ENCODE results near the gene TRIM37. TPM values are rescaled to one million over a fixed set of nuclear protein-coding genes. Genes with fewer than 3 reads are reported as not detected.
A peak's percentile ranks its signal among the peaks of the same experiment; 100 is the strongest.
"Not testable (repeated sequence)": the region's sequence is repeated elsewhere in the genome, so short reads cannot be mapped to it uniquely, and the experiment has no call there.

TRIM37 gene
- total and polyA plus RNA-seq, 7 experiments from 2014 or later, result 6.7 to 25.2 (median 18.3) TPM

- H3K36me3 Mint-ChIP-seq, result peaks cover 0 to 7% (median 5%) of the 10 kb centered on the region in 5 donors
- no peaks in the 10 kb centered on the region for H3K27me3 Mint-ChIP-seq
- no peak overlapping the region for H3K27ac ChIP-seq (ENCODE audit: low read depth, low read length)
- H3K9me3 ChIP-seq (ENCODE audit: control insufficient read depth in 2 of 3, low read length in 3 of 3), result no peaks in the 10 kb centered on the region
- H3K4me1 ChIP-seq (ENCODE audit: control insufficient read depth in 2 of 2, insufficient read depth in 2 of 2, low read length in 2 of 2), result no peaks in the 10 kb centered on the region
- ChIA-PET CTCF (no interaction called here), POLR2A (no interaction called here)
- H3K27me3 ChIP-seq (ENCODE audit: control insufficient read depth in 2 of 2, insufficient read depth in 2 of 2, low read length in 2 of 2), result no peaks in the 10 kb centered on the region
- no peak for ATAC-seq
- H3K4me3 ChIP-seq (ENCODE audit: low read length), result no peak overlapping the region
- DNase-seq, result no peak
- H3K9me3 Mint-ChIP-seq, result no peaks in the 10 kb centered on the region
- H3K27ac Mint-ChIP-seq, result peak overlapping the region in 1 of 9 donors; percentile 71
- H3K4me3 Mint-ChIP-seq, result no peak overlapping the region
- intact Hi-C loops (cut with micrococcal nuclease), result no loop called here
- H3K4me1 Mint-ChIP-seq, result peaks cover 5 to 12% (median 8%) of the 10 kb centered on the region in 7 donors
- H3K36me3 ChIP-seq (ENCODE audit: control insufficient read depth in 2 of 3, insufficient read depth in 3 of 3, low read length in 3 of 3), result no peaks in the 10 kb centered on the region
These were observed 33.3 kb upstream of the TRIM37 start for GRCh38 chr17:59139939-59140338.

- H3K36me3 ChIP-seq (ENCODE audit: control insufficient read depth in 2 of 3, insufficient read depth in 3 of 3, low read length in 3 of 3); H3K4me3 Mint-ChIP-seq; H3K9me3 Mint-ChIP-seq; POLR2A ChIA-PET; H3K36me3 Mint-ChIP-seq; H3K27ac ChIP-seq (ENCODE audit: low read depth, low read length); H3K27me3 Mint-ChIP-seq; H3K27me3 ChIP-seq (ENCODE audit: control insufficient read depth in 2 of 2, insufficient read depth in 2 of 2, low read length in 2 of 2); H3K9me3 ChIP-seq (ENCODE audit: control insufficient read depth in 2 of 3, low read length in 3 of 3); H3K4me1 ChIP-seq (ENCODE audit: control insufficient read depth in 2 of 2, insufficient read depth in 2 of 2, low read length in 2 of 2); ATAC-seq; H3K4me3 ChIP-seq (ENCODE audit: low read length); DNase-seq; CTCF ChIA-PET; intact Hi-C loops (cut with micrococcal nuclease): not testable (repeated sequence)
- Mint-ChIP-seq H3K4me1 (peaks cover 0 to 15% (median 8%) of the 10 kb centered on the region in 7 donors), H3K27ac (peak overlapping the region in 1 of 9 donors; percentile 14)
These were observed 31.7 kb upstream of the TRIM37 start for GRCh38 chr17:59138339-59138738.

GRCh38 chr17:59131131-59131530 lies 24.5 kb upstream of the TRIM37 start:
- no peak for DNase-seq
- Mint-ChIP-seq H3K4me1 (peaks cover 0 to 14% (median 5%) of the 10 kb centered on the region in 7 donors), H3K4me3 (no peak overlapping the region), H3K27ac (no peak overlapping the region), H3K9me3 (no peaks in the 10 kb centered on the region), H3K36me3 (peaks cover 0 to 20% (median 8%) of the 10 kb centered on the region in 5 donors), H3K27me3 (no peaks in the 10 kb centered on the region)
- peaks cover 0 to 5% (median 0%) of the 10 kb centered on the region in 3 experiments for H3K36me3 ChIP-seq (ENCODE audit: control insufficient read depth in 2 of 3, insufficient read depth in 3 of 3, low read length in 3 of 3)
- no peaks in the 10 kb centered on the region for H3K9me3 ChIP-seq (ENCODE audit: control insufficient read depth in 2 of 3, low read length in 3 of 3)
- CTCF ChIA-PET, result no interaction called here
- H3K4me1 ChIP-seq (ENCODE audit: control insufficient read depth in 2 of 2, insufficient read depth in 2 of 2, low read length in 2 of 2), result no peaks in the 10 kb centered on the region
- H3K27me3 ChIP-seq (ENCODE audit: control insufficient read depth in 2 of 2, insufficient read depth in 2 of 2, low read length in 2 of 2), result no peaks in the 10 kb centered on the region
- intact Hi-C loops (cut with micrococcal nuclease), result no loop called here
- POLR2A ChIA-PET, result no interaction called here
- ATAC-seq, result no peak
- H3K4me3 ChIP-seq (ENCODE audit: low read length), result no peak overlapping the region
- H3K27ac ChIP-seq (ENCODE audit: low read depth, low read length), result no peak overlapping the region

- CTCF ChIA-PET, result interaction anchor here (0.6 kb wide), 1 partner anchor 1240 kb away, joined by 4 read pairs; no protein-coding TSS in a partner anchor
- Histone ChIP-seq H3K27ac (ENCODE audit: low read depth, low read length) (no peak overlapping the region), H3K4me1 (ENCODE audit: control insufficient read depth in 2 of 2, insufficient read depth in 2 of 2, low read length in 2 of 2) (no peaks in the 10 kb centered on the region), H3K4me3 (ENCODE audit: low read length) (no peak overlapping the region), H3K36me3 (ENCODE audit: control insufficient read depth in 2 of 3, insufficient read depth in 3 of 3, low read length in 3 of 3) (peaks cover 0 to 5% (median 0%) of the 10 kb centered on the region in 3 experiments), H3K27me3 (ENCODE audit: control insufficient read depth in 2 of 2, insufficient read depth in 2 of 2, low read length in 2 of 2) (no peaks in the 10 kb centered on the region), H3K9me3 (ENCODE audit: control insufficient read depth in 2 of 3, low read length in 3 of 3) (no peaks in the 10 kb centered on the region)
- POLR2A ChIA-PET, result interaction anchor here (0.6 kb wide), 2 partner anchors 77 to 843 kb away, joined by 4 to 11 read pairs; no protein-coding TSS in a partner anchor
- Mint-ChIP-seq H3K9me3 (no peaks in the 10 kb centered on the region), H3K27me3 (no peaks in the 10 kb centered on the region), H3K4me3 (no peak overlapping the region), H3K4me1 (peaks cover 0 to 14% (median 5%) of the 10 kb centered on the region in 7 donors), H3K27ac (no peak overlapping the region), H3K36me3 (peaks cover 0 to 20% (median 8%) of the 10 kb centered on the region in 5 donors)
- DNase-seq (no peak), ATAC-seq (no peak)
- intact Hi-C loops (cut with micrococcal nuclease), result no loop called here
These were observed 23.1 kb upstream of the TRIM37 start for GRCh38 chr17:59129814-59130213.

- ChIA-PET CTCF (no interaction called here), POLR2A (no interaction called here)
- Histone ChIP-seq H3K9me3 (ENCODE audit: control insufficient read depth in 2 of 3, low read length in 3 of 3) (no peaks in the 10 kb centered on the region), H3K27ac (ENCODE audit: low read depth, low read length) (no peak overlapping the region), H3K4me3 (ENCODE audit: low read length) (no peak overlapping the region), H3K36me3 (ENCODE audit: control insufficient read depth in 2 of 3, insufficient read depth in 3 of 3, low read length in 3 of 3) (peaks cover 0 to 5% (median 0%) of the 10 kb centered on the region in 3 experiments), H3K4me1 (ENCODE audit: control insufficient read depth in 2 of 2, insufficient read depth in 2 of 2, low read length in 2 of 2) (no peaks in the 10 kb centered on the region), H3K27me3 (ENCODE audit: control insufficient read depth in 2 of 2, insufficient read depth in 2 of 2, low read length in 2 of 2) (no peaks in the 10 kb centered on the region)
- Mint-ChIP-seq H3K27me3 (no peaks in the 10 kb centered on the region), H3K36me3 (peaks cover 0 to 28% (median 15%) of the 10 kb centered on the region in 5 donors), H3K4me3 (no peak overlapping the region), H3K4me1 (peaks cover 0 to 9% (median 0%) of the 10 kb centered on the region in 7 donors), H3K9me3 (no peaks in the 10 kb centered on the region), H3K27ac (no peak overlapping the region)
- ATAC-seq (no peak), DNase-seq (no peak)
- intact Hi-C loops (cut with micrococcal nuclease), result no loop called here
These were observed 20.2 kb upstream of the TRIM37 start for GRCh38 chr17:59126809-59127417.

GRCh38 chr17:59124665-59125064 lies 18.0 kb upstream of the TRIM37 start:
- POLR2A ChIA-PET, result interaction anchor here (0.6 kb wide), 1 partner anchor 385 kb away, joined by 3 read pairs; no protein-coding TSS in a partner anchor
- ATAC-seq, result no peak

More at GRCh38 chr17:59124665-59125064, 18.0 kb upstream of the TRIM37 start:
- Mint-ChIP-seq H3K9me3 (no peaks in the 10 kb centered on the region), H3K36me3 (peaks cover 0 to 33% (median 18%) of the 10 kb centered on the region in 5 donors), H3K27ac (peak overlapping the region in 2 of 9 donors; percentile 66 to 67), H3K27me3 (no peaks in the 10 kb centered on the region), H3K4me1 (peaks cover 0 to 9% (median 0%) of the 10 kb centered on the region in 7 donors), H3K4me3 (no peak overlapping the region)
- Histone ChIP-seq H3K4me1 (ENCODE audit: control insufficient read depth in 2 of 2, insufficient read depth in 2 of 2, low read length in 2 of 2) (no peaks in the 10 kb centered on the region), H3K4me3 (ENCODE audit: low read length) (no peak overlapping the region), H3K27ac (ENCODE audit: low read depth, low read length) (no peak overlapping the region), H3K9me3 (ENCODE audit: control insufficient read depth in 2 of 3, low read length in 3 of 3) (no peaks in the 10 kb centered on the region), H3K27me3 (ENCODE audit: control insufficient read depth in 2 of 2, insufficient read depth in 2 of 2, low read length in 2 of 2) (no peaks in the 10 kb centered on the region), H3K36me3 (ENCODE audit: control insufficient read depth in 2 of 3, insufficient read depth in 3 of 3, low read length in 3 of 3) (peaks cover 0 to 5% (median 0%) of the 10 kb centered on the region in 3 experiments)
- no peak for DNase-seq
- CTCF ChIA-PET, result no interaction called here
- intact Hi-C loops (cut with micrococcal nuclease), result no loop called here

Measured in naive thymus-derived CD4-positive, alpha-beta T cell (primary cell).